ENCODE measurements around the gene HOXA3.

HOXA3 gene

DNA sequence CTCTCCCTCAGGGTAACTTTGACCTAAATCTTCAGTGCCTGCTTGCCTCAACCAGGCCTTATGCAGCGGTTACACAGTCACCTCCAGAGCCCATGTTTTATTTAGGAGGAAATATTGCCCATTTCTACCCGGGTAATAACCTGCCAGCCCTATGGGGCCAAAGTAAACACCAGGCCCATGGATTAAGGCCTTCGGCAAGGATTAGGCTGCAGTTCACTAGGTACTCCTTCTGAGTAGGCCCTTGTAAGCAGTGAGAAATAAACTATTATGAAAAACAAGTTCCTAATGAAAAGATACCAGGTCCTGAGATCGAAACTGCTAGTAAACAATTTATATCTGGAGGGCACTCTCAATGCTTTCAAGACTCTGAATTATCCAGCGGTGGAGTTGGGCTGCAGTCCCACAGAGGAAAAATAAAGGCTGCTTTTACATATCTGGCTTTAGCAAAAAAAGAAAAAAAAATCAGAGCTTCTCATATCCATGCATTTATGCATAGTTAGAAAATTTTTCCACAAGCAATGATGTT, 25.5 kb upstream of the HOXA3 start:
- no peak for DNase-seq (ENCODE audit: low read depth in 2 of 2)

DNA sequence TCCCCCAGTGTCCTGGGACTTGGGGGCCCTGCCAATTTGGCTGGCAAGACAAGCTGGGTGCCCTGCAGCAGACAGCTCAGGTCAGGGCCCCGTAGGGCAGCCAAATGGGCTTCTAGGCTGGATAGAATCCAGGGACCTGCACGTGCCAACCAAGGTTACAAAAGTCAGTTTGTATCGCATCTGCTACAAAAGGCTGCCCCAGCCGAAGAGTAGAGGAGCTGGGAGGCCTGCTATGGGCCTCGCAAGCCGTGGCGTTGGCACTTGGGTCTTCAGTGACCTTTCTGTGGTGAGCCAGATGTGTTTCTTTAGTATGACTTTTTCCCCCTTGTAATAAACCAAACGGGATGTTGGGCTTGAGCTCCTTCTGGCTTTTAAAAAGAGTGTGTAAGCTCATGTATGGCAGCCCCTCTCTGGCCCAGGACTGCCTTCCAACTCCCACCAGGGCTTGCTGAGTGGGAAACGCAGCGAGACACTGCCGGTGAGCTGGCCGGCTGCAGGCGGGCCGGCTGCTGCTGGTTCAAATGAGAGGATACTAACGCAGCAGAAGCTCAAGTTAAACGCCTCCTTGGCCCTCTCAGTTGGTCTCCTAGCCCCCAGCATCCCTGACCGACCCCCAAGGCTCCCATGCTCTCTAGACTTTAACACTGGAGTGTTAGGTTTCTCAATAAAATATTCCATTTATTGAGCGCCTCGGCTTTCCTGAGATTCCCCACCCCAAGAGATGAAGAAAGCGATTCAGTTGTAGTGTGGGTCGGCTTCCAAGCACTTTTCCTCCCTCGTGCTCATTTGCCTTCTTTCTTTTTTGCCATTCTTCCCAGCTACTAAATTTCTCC, 24.8 kb upstream of the HOXA3 start:
- DNase-seq (ENCODE audit: low read depth in 2 of 2): no peak

DNA sequence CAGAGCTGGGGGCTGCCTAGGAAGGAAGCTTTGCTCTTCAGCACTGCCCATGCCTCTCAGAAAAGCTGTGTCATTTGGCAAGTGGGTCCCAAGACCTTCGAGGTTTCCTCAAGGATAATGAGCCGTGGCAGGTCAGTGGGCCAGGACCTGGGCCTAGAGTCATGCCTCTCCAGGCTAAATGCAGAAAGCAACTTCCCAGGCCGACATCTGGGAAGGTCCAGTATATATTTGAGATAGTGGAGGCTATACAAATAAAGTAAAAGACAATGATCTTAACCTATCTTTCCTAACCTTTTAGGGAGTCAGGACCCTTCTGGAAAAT, 24.1 kb upstream of the HOXA3 start:
- no peak for DNase-seq (ENCODE audit: low read depth in 2 of 2)

DNA sequence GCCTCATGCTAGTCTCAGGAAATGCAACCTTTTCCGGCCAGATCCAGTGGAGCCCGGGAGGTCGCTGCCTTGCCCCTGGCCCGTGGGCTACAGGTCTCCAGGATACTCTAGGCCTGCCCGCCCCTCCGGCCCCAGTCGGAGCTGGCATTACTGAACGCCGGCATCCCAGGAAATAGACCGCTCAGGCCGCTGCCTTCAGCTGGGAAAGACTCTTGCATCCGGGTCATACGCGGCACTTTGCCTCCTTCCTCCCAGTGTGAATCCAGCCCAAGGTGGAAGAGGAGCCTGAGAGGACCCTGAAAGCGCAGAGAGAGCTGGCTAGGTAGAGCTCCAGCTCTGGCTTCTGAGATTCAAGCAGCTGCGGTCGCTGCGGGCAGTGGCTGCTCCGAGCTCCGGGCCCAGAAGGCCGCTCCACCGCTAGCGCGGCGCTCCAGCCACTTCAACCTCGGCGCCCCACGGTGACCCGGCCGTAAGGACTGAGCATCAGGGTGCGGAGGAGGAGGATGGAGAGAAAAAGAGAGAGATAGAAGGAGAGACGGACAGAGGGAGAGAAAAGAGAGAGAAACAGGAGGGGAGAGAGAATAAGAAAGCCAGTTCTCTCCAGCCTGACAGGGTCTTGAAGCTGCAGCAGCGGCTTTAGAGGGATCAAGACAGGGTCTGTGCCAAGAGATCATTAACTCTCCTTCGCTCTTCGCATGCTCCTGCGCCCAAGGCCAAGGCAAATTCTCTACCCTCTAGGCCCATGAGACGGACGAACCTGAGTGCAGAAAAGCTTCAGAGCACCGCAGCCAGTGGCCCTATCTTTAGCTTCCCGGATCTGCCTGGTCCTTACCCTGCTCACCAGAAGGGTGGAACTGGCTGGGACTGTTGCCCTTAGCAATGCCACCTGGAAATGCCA, 23.5 kb upstream of the HOXA3 start:
- DNase-seq (ENCODE audit: low read depth in 2 of 2): no peak

DNA sequence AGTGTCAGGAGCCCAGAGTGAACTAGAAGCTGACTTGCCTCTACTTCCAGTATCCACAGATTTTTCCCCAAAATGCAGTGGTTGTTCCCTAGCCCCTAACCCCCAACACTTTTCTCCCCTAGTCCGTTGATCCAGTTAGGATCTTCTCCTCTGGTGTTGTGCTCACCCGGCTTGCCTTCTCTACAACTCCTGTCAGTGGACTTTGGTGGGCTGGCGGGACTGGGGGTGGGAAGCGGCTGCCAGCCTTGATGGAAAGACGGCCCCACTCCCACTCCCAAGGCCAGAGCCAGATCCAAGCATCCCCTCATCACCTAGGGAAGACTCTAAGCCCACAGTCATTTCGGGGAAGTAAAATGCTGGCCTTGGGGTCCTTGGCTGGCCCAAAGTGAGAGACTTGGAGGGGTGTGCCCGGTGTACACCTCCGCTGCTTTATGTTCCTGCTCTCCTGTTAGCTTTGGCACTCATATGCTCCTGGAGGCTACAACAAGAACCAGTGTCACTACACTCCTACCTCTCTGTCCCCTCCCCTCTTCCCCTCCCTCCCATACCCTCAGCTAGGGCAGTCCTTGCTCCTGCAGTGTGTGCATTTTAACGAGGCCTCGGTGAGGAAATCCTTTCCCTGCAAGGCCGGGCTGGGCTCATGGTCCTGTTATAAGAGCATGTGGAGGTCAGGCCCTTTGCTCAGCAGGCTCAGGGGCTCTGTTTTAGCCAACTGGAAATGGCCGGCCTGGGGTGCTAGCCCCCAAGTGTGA, 22.7 kb upstream of the HOXA3 start:
- no peak for DNase-seq (ENCODE audit: low read depth in 2 of 2)

DNA sequence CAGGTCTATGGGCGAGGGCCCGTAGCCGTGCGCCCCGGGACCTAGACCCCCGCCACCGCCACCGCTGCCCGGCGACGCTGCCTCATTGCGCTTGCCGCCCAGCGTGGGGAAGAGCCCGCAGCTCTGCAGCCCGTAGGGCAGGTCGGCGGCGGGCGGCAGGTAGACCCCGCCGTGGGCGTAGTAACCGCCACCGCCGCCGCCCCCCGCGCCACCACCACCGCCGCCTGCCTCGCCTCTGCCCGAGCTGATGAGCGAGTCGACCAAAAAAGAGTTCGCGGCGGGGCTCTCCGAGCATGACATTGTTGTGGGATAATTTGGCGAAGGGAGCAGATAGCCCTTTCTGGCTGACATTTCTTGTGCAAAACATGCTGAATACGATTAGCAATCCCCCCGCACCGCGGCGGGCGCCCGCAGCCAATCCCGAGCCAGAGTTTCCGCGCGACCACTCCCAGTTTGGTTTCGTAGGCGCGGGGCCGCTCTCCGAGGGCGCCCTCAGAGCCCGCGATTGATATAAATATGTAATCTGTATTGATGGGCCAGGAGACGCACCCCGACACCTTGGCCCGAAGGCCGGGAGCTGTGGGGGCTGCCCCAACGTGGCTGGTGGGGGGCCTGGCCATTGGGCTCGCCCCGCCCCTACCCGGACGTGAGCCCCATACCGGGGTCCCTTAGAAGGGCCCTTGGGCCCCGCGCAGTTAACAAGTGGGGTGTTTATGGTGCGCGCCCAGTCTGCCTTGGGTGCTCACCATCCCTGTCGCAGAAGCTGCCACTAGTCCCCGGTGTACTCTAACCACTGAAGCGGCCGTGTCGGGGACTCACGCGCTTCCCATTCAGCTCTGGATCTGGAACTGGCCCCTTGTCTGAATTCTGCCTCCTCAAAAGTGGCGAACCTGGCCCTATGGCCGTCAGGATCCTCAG, 21.8 kb upstream of the HOXA3 start, which contains the start of gene HOXA10:
Gene HOXA10 (minus strand): TSS at position 365 of the 918 bp plus-strand sequence. CDS start 14 bp downstream, at position 351.
- DNase-seq (ENCODE audit: low read depth in 2 of 2): no peak

DNA sequence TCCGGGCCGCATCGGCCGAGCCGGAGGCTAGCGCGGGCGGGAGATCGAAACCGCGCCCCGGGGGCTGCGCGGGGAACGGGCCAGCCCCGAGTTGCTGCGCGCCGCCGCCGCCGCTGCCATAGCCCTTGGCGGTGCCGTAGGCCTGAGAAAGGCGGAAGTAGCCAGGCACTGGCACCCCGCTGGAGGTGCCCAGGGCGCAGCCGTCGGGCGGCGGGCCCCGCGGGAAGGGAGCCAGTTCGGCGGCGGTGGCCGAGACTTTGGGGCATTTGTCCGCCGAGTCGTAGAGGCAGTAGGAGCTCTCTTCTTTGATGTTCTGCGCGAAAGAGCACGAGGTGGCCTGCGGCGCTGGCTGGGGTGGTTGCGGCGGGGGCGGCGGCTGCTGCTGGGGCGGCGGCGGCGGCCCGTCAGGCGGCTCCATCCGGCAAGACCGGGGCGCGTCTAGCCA, 21.1 kb upstream of the HOXA3 start:
- DNase-seq (ENCODE audit: low read depth in 2 of 2): no peak

DNA sequence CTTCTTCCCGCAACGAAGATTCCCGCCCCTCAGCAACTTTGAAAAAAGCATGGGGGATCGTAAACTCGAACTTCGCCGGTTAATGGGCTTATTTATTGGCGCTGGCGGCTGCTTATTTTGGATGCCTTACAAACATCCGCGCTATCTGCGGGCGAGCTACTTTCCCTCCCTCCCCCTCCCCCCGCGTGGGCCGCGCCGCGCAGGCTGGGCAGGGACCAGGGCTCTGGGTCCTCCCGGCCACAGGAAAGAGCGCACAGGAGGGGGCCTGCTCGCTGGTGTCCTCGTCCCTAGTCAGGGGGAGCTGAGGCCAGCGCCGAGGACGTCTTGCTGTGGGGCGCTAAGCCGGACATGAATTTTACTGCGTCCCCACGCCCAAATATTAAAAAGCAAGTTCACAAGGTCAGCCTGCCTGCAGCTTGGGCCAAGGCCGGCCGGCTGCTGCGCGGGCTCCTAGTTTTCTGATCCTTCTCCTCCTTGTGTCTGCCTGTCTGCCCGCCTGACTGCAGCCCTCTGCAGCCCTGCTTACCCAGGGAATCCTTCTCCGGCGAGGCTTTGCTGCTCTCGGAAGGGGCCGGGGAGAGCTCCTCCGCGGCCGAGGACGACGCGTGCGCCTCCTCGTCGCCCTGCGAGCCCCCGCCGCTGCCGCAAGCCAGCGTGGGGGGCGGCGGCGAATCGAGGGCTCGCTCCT, 20.6 kb upstream of the HOXA3 start:
- DNase-seq (ENCODE audit: low read depth in 2 of 2): no peak

DNA sequence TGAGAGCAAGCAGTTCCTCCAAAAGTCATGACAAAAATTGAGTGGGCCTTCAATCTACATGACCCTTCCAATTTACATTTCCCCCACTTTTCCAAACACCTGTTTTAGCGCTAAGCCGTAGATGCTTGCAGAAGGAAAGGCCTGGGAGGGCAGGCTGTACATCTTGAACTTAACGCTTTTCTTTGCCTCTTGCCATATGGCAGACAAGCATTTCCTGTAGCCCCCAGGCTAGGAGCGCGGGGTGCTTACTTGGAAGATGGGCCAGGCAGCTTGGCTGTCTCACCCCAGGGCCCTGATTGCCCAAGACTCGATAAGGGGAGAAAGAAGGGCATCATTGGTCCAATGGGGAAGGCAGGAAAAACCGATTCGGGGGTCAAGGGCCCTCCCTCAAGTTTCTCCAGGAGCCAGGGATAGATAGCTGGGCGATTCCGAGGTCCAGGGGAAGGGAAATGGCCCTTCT, 20.0 kb upstream of the HOXA3 start:
- DNase-seq (ENCODE audit: low read depth in 2 of 2): no peak

DNA sequence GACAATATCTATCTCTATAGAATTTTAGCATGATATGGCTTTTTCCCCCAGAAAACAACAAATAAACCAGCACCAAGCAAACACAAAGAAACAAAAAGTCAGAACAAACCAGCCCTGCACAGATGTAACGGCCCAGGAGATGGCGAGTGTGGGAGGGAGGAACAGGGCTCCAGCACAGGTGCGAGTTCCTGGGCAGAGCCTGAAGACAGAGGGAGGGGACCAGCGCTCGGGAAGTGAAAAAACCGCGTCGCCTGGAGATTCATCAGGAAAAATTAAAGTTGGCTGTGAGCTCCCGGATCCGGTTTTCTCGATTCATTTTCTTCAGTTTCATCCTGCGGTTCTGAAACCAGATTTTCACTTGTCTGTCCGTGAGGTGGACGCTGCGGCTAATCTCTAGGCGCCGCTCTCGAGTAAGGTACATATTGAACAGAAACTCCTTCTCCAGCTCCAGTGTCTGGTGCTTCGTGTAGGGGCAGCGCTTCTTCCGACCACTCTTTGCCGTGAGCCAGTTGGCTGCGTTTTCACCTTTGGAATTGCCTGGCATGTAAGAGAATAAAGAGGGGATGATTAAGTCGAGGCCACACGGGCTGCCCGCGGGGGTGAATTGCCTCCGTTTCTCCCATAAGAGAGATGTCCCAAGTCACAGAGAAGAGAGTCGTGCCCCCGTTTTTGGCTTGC, 19.4 kb upstream of the HOXA3 start:
- no peak for DNase-seq (ENCODE audit: low read depth in 2 of 2)

DNA sequence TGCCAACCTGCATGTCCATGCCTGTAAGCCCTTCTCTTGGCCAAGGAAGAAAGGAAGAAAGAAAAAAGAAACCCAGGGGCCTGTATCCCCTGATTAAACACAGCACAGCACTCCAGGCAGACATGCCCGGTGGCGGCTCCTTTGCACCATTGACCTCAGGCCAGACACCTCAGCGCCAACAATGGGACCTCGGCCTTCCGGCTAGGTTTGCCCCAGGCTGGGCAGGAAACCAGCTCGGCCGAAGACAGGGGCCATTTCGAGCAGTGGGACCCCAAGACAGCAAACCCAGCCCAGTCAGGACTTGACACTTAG, 18.9 kb upstream of the HOXA3 start:
- no peak for DNase-seq (ENCODE audit: low read depth in 2 of 2)

DNA sequence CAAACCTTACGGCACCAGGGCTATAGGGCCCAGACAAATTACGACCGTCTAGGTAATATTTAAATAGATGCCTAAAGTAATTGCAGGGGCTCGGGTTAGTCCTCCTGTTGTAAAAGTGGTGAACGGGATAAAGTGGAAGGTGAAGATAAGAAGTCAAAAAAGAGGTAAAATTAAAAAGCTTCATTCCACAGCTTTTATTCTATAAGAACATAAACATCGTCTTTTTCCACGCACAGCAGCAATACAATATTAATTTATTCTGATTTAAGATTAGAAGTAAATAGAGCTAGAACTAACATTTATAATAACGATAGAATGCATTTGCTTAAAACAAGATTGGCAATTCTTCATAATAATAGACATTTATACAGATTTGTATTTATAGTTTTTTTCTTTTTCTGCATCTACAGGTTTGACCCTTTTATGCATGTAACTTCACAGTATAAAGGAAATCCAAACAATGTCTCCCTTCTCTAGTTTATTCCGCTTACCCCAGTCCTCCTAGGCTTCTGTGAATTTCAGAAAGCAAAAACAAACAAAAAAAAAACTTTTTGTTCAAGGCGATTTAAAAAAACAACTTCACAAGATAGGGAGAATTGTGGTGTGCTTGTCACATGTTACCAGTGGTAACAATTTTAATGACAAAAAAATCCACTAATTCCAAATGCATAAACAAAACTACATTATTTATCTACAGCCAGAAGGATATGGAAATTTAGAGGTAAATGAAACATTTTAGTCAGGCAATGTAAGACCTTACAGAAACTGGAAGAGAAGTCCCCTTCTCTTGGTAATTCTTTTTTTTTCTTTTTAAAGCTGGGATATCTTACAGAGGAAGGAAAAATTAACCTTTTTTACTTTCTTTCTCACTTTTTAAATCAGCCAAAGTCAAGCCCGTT, 18.3 kb upstream of the HOXA3 start:
- no peak for DNase-seq (ENCODE audit: low read depth in 2 of 2)

DNA sequence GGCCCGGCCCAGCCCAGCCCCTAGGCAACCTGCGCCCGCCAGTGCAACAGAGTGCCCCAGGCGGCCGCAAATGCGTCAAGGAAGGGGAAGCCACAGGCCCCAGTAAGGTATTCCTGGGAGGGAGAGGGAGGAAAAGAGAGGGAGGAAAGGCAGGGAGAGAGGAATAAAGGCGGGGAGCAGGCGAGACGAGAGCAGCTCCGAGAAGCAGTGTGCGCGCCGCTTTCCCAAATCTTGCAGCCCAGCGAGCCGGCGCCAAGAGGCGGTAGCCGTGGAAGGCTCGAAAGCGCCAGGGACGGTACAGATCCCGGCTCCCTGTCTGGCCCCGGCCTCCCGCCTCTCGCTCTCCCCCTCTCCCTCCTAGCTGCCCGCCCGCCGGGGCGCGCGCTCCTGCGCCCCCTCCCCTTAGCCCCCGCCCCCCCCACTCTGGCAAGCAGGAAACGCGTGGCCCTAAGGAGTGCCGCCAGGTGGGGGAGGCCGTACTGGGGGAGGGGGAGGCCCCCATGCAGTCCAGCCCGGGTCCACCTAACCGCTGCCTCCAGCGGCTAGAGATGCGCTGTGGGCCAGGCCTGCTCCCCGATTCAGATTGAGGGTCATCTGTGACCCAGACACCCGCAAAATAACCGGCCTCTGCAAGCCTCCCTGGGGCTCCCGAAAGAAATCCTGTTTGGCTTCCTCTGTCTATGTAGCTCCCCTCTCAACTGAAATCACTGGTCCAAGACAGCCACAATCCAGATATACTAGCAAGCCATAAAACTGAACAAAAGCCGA, 17.5 kb upstream of the HOXA3 start:
- DNase-seq (ENCODE audit: low read depth in 2 of 2): no peak

DNA sequence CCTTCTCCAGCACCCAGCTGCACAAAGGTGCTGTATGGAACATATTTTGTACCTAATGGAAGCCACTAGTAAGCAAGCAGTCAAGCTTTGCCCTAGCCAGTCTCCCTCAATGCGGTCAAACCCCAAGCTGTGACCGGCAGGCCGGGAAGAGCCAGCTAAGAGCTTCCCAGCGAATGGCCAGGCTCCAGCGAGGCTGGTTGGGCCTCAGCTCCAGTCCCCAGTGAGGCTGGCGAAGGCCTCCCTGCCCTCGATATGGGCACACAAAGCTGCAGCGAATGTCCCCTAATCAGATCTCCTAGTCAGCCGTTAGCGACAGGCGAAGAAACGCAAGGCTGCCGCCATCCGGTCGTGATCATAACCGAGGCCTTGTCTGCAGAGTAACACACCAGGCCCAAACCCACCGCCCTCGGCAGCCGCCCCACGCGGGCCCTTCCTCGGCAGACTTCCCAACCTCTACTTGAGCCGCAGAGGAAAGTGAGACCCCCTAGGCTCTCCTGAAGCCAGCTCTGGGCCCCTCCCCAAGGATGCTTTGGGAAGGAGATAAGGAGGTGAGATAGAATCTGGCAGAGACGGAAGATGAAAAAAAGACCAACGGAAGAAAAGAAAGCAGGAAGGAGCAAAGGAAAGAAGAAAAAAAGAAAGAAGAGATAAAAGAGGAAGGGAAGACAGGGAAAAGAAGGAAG, 16.0 kb upstream of the HOXA3 start:
- DNase-seq (ENCODE audit: low read depth in 2 of 2): no peak

DNA sequence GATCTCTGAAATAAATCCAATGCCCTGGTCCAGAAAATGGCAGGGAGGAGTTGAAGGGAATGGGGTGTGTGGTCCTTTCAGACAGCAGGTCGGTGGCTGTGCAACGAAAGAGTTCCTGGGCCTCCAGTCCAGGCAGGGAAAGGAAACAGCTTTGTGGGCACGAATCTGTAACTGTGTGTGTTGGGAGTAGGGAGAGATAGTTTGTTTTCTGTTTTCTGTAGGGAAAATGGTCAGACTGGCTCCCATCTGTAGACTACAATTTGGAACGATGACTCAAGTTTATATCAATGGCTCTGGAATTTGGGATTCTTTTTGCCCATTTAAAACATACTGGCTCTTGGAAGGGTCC, 15.5 kb upstream of the HOXA3 start:
- no peak for DNase-seq (ENCODE audit: low read depth in 2 of 2)

DNA sequence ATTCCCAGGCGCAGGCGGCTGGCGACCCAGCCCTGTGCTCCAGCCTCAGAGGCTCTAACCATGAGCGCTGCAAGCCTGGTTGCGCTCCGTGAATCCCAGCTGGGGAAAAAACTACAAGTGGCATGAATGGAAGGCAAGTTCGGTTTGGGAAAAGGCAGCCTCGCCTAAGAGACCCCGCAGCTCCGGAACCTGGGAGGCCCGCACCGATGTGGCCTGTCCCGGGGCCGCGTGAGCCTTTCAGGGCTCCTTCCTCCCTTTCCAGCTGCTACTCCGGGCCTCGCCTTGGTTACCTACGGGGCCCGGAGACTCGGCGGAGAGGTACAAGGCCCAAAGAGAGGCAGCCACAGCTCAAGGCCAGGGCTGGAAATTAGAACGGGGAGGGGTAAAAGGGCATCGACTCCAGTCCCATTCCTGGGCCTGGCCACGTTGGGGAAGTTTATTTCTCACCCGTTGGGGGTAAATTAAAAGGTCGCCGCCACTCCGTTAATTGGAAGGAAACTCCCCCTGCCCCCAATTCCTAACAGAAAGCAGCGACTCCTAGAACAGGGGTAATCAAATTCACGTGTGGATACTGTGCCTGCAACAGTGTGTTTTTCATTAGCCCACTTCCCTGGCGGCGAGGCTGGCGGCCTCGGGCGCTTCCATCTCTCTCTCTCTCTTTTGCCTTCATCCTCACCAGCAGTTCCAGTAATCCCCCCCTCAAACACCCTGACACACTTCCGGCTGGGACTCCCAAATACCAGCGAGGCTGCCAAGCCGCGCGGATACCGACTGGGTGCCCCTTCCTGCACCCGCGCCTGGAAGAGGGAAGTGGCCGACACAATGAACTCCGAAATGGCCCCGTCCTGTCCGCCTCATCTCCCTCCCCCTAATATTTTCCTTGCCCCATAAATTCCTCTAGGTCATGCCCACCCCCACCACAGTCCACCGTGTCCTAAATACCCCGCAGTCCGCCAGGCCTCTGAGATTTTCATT, 14.4 kb upstream of the HOXA3 start:
- DNase-seq (ENCODE audit: low read depth in 2 of 2): no peak

Data from stimulated activated CD8-positive, alpha-beta memory T cell treated with anti-CD3 and anti-CD28 coated beads, Interleukin-7, amount 100 ng/mL, for 1 hour (primary cell).